Endothelial cell of umbilical vein (primary cell): ENCODE measurements around the gene BLOC1S4.
"Not testable (repeated sequence)": the region's sequence is repeated elsewhere in the genome, so short reads cannot be mapped to it uniquely, and the experiment has no call there.

Experiments
- CTCF ChIP-seq, 2 donors: IDR thresholded peaks; 1 replicate in 1 of 2; 2 replicates in 1 of 2; pipeline ENCODE4 v1.5.1; 2011; ENCODE audit warnings: low read length in 2 of 2, mild to moderate bottlenecking in 2 of 2, moderate library complexity in 2 of 2, control low read depth in 1 of 2, inconsistent platforms in 1 of 2, low read depth in 1 of 2; ENCODE audit not compliant: insufficient read depth in 1 of 2; ENCODE audit errors: extremely low read depth in 1 of 2
- EZH2 ChIP-seq: IDR thresholded peaks from 2 replicates; pipeline ENCODE4 v1.6.1; 2012; ENCODE audit warnings: borderline replicate concordance, low read depth, mild to moderate bottlenecking, moderate library complexity, low read length, inconsistent platforms; ENCODE audit not compliant: severe bottlenecking
- GATA2 ChIP-seq: IDR thresholded peaks from 2 replicates; pipeline ENCODE4 v1.7.0; 2011; ENCODE audit warnings: low read depth, mild to moderate bottlenecking, moderate library complexity, mixed read lengths, low read length; ENCODE audit not compliant: insufficient read length, insufficient read depth
- JUN ChIP-seq: IDR thresholded peaks from 2 replicates; pipeline ENCODE4 v1.6.1; 2011; ENCODE audit warnings: borderline replicate concordance, low read depth; ENCODE audit not compliant: insufficient read length, insufficient read depth
- MAX ChIP-seq: IDR thresholded peaks from 2 replicates; pipeline ENCODE4 v1.6.1; 2011; ENCODE audit not compliant: insufficient read depth, insufficient read length
- POLR2A ChIP-seq: IDR thresholded peaks from 2 replicates; pipeline ENCODE4 v1.6.1; 2012; ENCODE audit warnings: low read depth, mild to moderate bottlenecking, control low read depth, low read length
- POLR2AphosphoS5 ChIP-seq: IDR thresholded peaks from 2 replicates; pipeline ENCODE4 v1.6.1; 2012; ENCODE audit warnings: low read depth, mild to moderate bottlenecking, control low read depth, low read length, moderate library complexity; ENCODE audit not compliant: insufficient read depth

- TF ChIP-seq MAX; POLR2A; CTCF (IDR thresholded peaks at IDR 0.05; ENCODE audit: extremely low read depth in 1 of 2, insufficient read depth in 1 of 2, low read depth in 1 of 2, low read length in 2 of 2); GATA2; JUN; POLR2AphosphoS5; EZH2: not testable (repeated sequence)
These were observed 40.4 kb downstream of the BLOC1S4 start for GRCh38 chr4:6756345-6756744.
